MCF 10A (cell line): ENCODE results near the gene TMEM114. TPM values are rescaled to one million over a fixed set of nuclear protein-coding genes. Genes with fewer than 3 reads are reported as not detected.

Experiments
- BruUV-seq: library from RNA; stranded (reverse); fragments of 400-500 nt; replicated peaks from 2 replicates; lab custom pipeline; 2021; lab: Mats Ljungman, UMichigan
- CTCF ChIA-PET: fragments of 300-600 bp; sonication (Branson Sonifier 250); formaldehyde crosslinking; extraction: SDS; loops from one replicate; lab custom pipeline; 2021; ENCODE audit warnings: antibody characterized with exemption, inconsistent platforms; lab: Yijun Ruan, JAX
- POLR2A ChIA-PET: fragments of 300-600, 350-650 bp; sonication (Branson Sonifier 250); formaldehyde crosslinking; extraction: SDS; loops from one replicate; lab custom pipeline; 2020; ENCODE audit warnings: antibody characterized with exemption, inconsistent platforms; lab: Yijun Ruan, JAX
- DNase-seq: peaks from one replicate; pipeline ENCODE4 v3.0.0-alpha.2; 2018; ENCODE audit not compliant: unreplicated experiment
- H3K27ac Mint-ChIP-seq: one replicate; pipeline ENCODE4 v1.8.0; 2022; ENCODE audit warnings: mild to moderate bottlenecking, low read depth, mixed read lengths; ENCODE audit not compliant: unreplicated experiment
- H3K27me3 Mint-ChIP-seq: one replicate; pipeline ENCODE4 v1.8.0; 2022; ENCODE audit warnings: mixed read lengths; ENCODE audit not compliant: insufficient read depth, unreplicated experiment
- H3K36me3 Mint-ChIP-seq: one replicate; pipeline ENCODE4 v1.8.0; 2022; ENCODE audit warnings: mild to moderate bottlenecking, moderate library complexity, mixed read lengths; ENCODE audit not compliant: insufficient read depth, unreplicated experiment
- H3K4me1 Mint-ChIP-seq: one replicate; pipeline ENCODE4 v1.8.0; 2022; ENCODE audit warnings: mixed read lengths; ENCODE audit not compliant: insufficient read depth, unreplicated experiment
- H3K4me3 Mint-ChIP-seq: one replicate; pipeline ENCODE4 v1.8.0; 2022; ENCODE audit warnings: mild to moderate bottlenecking, moderate library complexity, mixed read lengths; ENCODE audit not compliant: unreplicated experiment
- H3K9me3 Mint-ChIP-seq: one replicate; pipeline ENCODE4 v1.8.0; 2022; ENCODE audit warnings: mixed read lengths; ENCODE audit not compliant: unreplicated experiment
- CTCF ChIP-seq: fragments of 200-600 bp; IDR thresholded peaks from one replicate; pipeline ENCODE4 v1.8.0; 2022; ENCODE audit warnings: antibody characterized with exemption, mild to moderate bottlenecking; ENCODE audit not compliant: unreplicated experiment
- intact Hi-C: fragments of 100-400 bp; cut with micrococcal nuclease; formaldehyde crosslinking; loops from 2 replicates; pipeline ENCODE4 v1.14.1; 2022
- total RNA-seq: library from RNA; stranded (reverse); gene quantifications from 2 replicates; pipeline ENCODE4 v1.2.3, GENCODE V29; 2022

The TMEM114 gene
- total RNA-seq, 1 experiment from 2014 or later = not detected

GRCh38 chr16:8522757-8523156 lies 67.6 kb downstream of the TMEM114 start:
- H3K27me3 Mint-ChIP-seq = peaks cover 71% of the 10 kb centered on the region
- no peaks in the 10 kb centered on the region for H3K36me3 Mint-ChIP-seq
- CTCF ChIA-PET = no interaction called here
- no peaks in the 10 kb centered on the region for H3K4me1 Mint-ChIP-seq
- BruUV-seq = no TSS peak
- TF ChIP-seq CTCF = no peak
- no peaks in the 10 kb centered on the region for H3K9me3 Mint-ChIP-seq
- no peak overlapping the region for H3K27ac Mint-ChIP-seq
- POLR2A ChIA-PET = no interaction called here
- intact Hi-C loops = no loop called here
- H3K4me3 Mint-ChIP-seq = no peak overlapping the region
- DNase-seq = no peak

- intact Hi-C loops = no loop called here
- no peaks in the 10 kb centered on the region for H3K4me1 Mint-ChIP-seq
- ChIA-PET CTCF (interaction anchor here (1.0 kb wide), 1 partner anchor 1836 kb away, joined by 3 read pairs; no protein-coding TSS in a partner anchor), POLR2A (no interaction called here)
- H3K4me3 Mint-ChIP-seq = no peak overlapping the region
- TF ChIP-seq CTCF = no peak
- no peaks in the 10 kb centered on the region for H3K36me3 Mint-ChIP-seq
- no peaks in the 10 kb centered on the region for H3K9me3 Mint-ChIP-seq
- DNase-seq = no peak
- BruUV-seq = no TSS peak
- peaks cover 41% of the 10 kb centered on the region for H3K27me3 Mint-ChIP-seq
- no peak overlapping the region for H3K27ac Mint-ChIP-seq
These were observed 70.7 kb downstream of the TMEM114 start for GRCh38 chr16:8519643-8520042.

Other genes with a start within 250 kb of the TMEM114 start
- gene METTL22, start 31.2 kb upstream of the TMEM114 start, total RNA-seq = 36.7 and 47.2 TPM in 2 replicates
- 2.4 and 3.0 TPM in 2 replicates for gene ABAT, start 84.1 kb upstream of the TMEM114 start, total RNA-seq
- 12.9 and 13.9 TPM in 2 replicates for gene TMEM186, start 207.1 kb upstream of the TMEM114 start, total RNA-seq
- 59.4 and 60.6 TPM in 2 replicates for gene PMM2, start 207.3 kb upstream of the TMEM114 start, total RNA-seq